SH-SY5Y (cell line): ENCODE data around the gene CT47C1.

ENCODE experiments used
- GATA2 ChIP-seq: IDR thresholded peaks from 2 replicates; pipeline ENCODE4 v1.6.1; 2011; ENCODE audit warnings: mild to moderate bottlenecking, low read depth, low read length
- GATA3 ChIP-seq: IDR thresholded peaks from 2 replicates; pipeline ENCODE4 v1.6.1; 2011; ENCODE audit warnings: low read depth, mild to moderate bottlenecking, low read length, moderate library complexity

DNA sequence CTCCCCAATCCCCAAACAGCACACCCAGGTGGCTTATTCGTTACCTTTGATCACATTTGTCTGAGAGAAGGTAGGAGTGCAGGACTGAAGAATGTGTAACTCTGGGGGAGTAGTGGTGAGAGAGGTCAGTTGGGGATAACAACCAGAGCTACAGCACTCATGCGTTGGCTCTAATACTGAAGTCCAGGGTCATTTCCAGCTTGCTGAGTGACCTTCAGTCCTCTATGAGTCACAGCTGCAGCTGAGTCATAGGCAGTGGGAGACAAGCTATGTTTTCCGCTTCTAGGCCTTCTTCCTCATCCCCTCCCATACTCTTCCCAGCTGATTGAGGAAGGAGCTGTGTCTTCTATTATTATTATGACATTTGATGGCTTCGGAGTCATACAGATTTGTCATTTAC is 31.6 kb upstream of the CT47C1 start:
- TF ChIP-seq GATA2 (no peak), GATA3 (no peak)
